GM18526 (cell line): ENCODE data around the gene ANKRD39.

Experiments used
- POLR2A ChIP-seq: IDR thresholded peaks from 3 replicates; pipeline ENCODE4 v1.6.1; 2011; ENCODE audit not compliant: insufficient read length; ENCODE audit errors: extremely low read depth

Gene ANKRD39

DNA sequence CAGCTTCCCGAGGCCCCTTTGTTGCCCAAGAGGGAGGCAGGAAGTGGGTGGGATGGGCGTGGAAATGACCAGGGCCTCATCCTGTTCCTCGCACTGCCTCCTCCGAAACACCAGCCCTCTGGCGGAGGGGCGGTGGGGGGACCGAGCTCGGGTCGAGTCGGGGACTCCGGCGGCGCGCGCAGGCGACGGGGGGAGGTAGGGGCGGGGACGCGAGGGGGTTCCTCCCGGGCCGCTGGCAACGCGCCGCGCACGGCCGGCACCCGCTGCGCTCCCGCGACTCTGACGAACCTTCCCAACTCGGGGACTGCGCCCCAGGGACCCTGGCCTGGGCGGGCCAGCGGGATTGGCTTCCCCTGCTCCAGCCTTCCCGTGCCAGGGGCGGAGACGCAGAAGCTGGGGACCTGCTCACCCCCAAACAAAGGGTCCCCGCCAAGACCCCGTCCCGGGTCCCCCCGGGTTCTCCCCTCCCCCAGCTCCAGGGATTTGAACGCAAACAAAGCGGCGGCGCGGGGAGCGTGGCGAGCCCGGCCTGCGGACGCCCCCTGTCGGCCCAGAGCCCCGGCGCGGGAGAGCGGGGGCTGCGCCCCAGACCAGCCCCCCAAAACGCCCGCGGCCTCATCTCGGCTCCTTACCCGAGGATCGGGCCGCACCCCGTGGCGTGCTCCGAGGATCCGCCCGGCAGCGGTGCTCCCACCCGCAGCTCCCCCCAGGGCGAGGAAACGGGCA lies 10.9 kb upstream of the ANKRD39 start:
- peak; percentile 71 for TF ChIP-seq POLR2A

DNA sequence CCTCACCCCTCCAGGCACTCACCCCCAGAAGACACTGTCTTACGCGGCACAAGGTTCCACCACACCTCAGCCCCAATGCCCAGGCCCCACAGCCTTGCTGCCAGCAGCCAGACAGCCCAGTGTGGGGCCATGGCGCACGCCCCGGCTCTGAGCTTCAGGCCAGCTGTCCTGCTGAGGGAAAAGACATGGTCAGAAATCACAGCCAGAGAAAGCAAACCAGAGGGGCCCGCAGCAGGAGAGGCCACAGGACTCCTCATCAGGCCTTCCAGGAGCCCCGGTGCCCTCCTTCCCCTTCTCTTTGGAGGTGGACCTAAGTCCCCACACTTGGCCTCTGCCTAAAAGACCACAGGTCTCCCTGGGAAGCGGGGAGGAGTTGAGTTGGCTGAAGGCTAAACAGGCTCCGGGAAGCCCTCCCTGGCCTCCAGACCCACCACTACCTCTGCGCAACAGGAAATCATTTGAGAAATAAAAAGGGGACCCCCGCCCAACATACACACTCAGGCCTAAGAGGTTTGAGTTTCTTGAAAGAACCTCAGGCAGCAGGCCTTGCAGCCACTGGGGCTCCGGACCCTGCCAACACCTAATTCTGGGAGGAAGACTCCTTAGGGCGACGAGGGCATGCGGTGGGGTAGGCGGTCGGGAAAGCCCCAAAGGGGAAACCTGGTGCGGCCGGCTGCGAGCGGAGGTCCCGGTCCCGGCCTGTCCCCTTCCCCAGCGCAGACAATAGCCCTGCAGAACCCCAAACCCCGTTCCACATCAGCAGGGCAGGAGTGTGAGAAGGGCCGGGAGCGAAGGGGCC lies 10.1 kb upstream of the ANKRD39 start:
- no peak for TF ChIP-seq POLR2A

DNA sequence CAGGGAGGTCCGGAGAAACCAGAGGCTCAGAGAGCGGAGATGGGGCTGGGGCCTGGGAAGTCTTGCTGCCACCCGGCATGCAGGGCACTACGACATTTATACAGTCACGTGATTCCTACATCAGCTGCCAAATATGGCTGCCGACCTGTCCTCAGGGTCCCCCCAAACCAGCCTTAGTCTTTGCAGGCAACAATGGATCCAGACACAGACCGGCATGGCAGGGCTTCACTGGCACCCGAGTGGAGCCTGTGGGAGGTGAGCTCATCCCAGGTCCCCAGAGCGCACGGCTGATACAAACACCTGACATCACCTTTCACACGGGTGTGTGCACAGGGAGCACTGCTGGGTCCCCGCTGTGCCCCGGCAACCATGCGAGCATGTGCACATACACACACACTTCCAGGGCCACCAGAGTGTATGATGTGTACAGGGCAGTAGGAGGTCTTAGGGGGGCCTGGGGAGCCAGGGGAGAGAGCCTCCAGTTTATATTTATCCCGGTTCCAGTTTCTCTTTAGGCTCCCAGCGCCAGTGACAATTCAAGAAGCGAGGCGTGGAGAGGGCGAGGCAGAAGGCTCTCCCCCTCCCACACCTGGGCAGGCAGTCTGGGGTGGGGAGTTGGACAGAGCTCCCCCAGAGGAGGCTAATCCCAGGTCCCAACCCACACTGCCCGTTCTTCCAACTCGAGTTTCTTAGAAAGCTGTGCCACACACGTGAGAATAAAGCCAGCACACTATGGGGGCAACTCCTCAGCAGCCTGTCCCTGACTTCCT lies 9.4 kb upstream of the ANKRD39 start:
- no peak for TF ChIP-seq POLR2A

DNA sequence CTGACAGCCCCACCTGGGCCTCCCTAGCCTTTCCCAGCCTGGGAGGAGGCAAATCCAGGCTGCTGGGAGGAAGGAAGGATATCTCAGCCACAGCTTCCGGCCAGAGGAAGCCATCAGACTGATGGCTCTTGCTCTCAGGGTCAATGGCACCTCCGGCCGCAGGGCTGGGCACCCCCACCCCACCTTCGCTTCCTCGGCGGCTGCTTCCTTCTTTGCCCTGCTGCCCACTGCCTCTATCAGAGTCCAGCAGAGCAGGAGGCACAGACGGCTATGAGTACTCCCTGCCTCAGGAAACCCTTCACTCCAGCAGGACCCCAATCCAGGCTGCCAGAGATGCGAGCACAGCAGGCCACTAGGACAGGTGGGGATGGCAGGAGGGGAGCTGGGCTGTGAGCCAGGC lies 8.8 kb upstream of the ANKRD39 start:
- no peak for TF ChIP-seq POLR2A

DNA sequence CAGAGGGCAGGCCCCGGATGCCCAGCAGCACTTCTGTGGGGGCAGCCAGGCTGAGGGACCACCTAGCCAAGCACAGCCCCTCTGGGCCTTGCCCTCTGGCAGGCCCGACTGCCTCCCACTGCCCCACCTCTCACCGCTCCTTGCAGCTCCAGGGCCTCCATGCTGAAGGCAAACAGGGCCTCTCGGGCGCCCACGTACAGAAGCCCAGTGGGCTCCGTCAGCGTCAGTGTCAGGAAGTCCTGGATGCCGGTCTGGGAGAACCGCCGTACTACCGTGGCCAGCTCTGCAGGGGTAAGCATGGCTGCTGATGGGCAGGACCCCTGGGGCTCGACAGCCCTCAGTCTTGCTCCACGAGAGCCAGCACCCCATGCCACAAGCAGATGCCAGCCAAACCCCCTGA lies 8.3 kb upstream of the ANKRD39 start:
- TF ChIP-seq POLR2A, result no peak

DNA sequence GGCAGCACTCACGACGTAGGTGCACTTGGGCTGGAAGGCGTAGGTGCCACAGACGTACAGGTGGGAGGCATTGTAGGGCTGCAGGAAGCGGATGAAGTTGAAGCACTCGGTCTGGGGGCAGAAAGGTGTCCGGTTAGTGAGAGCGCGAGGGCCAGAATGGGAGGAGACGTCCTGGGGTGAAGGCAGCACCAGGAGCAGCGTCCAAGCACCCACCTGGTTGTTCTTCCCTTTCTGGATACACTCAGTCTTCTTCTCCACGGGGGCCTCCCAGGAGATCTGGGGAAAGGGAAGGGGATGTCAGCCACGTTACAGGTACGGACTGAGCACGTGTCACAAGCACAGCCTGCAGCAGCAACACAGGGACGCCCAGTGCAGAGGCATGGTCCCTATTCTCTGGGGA lies 7.8 kb upstream of the ANKRD39 start:
- TF ChIP-seq POLR2A, result no peak

DNA sequence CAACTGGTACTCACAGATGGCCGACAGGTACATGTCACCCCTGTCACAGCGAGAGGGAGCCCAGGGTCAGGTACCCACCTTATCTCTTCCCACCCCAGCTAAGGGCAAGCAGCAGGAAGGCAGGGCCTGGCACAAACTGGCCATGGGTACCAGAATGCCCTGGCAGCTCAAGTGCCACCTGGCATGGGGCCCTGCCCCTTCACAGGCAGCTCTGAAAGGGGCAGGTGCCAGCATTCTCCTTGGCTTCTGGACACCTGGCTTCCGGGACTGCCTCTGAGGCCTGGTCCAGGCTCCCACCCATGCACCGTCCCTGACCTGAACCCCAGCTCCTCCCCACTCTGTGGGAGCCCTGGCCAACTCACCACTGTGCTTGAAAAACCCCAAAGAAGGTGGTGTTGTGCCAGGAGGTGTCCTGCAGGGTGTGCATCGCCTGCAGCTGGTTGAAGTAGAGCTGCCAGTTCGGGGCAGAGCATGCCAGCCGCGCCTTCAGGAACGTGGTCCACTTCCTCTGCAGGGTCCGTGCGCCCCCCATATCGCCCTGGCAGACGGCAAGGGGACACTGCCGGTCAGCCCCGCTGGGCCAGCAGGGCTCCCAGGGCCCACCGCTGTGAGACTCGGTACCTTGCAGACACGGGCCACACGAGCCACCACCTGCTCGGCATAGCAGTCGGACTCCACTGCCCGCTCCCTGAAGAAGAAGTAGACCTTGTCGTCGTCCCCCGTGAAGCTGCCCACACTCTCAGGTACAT lies 6.7 kb upstream of the ANKRD39 start:
- TF ChIP-seq POLR2A, result no peak

DNA sequence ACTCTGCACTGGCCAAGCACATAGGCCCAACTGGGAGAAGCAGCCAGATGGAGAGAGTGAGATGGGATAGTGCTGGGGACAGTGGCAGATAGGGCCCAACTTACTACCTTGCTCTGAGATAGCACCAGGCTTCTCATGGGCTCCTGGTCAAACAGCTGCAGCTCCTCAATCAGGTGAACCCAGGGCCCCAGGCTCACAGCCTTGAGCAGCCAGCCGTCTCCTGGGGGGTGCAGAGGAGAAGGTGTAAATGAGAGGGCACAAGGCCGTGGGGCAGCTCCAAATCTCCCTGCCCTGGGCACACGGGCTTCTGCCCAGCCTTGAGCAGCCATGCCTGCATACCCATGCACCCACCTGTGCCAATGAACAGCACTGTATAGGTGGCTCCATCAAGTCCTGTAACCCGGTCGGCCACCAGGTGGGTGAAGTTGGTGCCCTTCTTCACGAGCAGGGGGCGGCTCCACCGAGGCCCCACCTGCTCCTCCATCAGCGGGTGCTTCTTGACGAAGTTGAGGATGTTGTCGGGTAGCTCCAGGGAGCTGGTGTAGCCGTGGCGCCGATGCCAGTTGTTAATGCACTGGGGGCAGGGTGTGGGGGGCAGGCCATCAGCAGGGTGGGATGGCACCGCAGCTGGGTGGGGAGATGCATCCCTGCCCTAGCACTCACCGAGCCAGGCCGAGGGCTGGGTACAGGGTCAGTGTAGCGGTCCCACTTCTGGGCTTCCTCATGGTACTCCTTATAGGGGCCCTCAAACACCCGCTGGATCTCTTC lies 5.9 kb upstream of the ANKRD39 start:
- no peak for TF ChIP-seq POLR2A

DNA sequence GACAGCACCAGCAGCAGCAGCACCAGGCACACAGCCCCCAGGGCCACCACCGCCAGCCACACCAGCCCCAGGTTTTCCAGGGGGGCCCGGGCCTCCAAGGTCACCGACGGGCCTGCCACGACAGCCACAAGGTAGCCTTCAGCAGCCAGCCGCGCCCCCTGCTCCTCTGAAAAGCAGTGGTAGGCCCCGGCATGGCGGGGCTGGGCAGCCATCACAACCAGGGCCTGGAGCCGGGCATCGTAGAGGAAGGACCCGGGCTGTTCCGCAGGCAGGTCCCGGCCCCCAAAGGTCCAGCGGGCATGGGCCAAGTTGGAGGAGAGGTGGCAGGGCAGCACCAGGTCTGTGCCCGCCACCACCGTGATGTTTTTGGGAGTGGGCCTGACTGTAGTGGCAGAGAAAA lies 3.3 kb upstream of the ANKRD39 start:
- TF ChIP-seq POLR2A, result no peak

DNA sequence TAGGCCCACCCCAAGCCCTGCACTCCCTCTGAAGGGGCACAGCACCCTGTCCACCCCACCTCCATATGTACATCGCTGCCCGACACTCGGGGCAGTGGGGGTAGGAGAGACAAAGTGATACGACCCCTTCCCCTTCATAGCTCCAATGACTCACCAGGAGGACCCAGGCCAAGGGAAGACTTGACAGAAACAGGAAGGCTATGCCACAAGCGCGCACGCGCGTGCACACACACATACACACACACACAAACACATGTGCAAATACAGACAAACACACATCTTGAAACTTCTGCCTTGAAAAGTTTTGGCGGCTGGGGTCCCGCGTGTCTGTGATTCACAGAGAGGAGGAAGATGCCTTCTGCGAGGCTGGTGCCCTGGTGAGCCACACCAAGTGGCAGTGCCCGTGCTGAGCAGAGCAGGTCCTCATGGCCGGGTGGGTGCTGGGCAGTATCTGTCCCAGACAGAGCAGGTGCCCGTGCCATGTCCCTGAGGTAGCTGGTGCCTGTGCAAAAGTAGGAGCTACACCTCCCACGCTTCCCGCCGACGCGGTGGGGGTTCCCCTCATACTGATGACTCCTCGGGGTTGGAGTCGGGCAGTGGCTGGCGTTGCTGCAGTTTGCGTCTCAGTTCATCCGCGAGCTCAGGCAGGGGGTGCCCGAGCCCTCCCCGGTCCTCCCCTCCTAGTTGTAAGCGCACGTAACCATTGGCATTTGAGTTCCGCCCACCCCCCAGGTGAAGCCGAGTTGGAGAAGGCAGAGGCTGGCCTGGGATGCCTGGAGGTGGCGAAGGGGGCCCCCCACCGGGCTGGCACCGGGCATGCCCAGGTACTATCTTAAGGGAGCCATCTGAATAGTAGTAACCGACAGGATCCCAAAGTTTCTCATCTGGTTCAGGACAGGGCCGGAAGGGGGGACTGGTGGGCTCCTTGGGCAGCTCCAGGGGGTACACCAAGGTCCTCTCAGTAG lies 2.5 kb upstream of the ANKRD39 start:
- no peak for TF ChIP-seq POLR2A

DNA sequence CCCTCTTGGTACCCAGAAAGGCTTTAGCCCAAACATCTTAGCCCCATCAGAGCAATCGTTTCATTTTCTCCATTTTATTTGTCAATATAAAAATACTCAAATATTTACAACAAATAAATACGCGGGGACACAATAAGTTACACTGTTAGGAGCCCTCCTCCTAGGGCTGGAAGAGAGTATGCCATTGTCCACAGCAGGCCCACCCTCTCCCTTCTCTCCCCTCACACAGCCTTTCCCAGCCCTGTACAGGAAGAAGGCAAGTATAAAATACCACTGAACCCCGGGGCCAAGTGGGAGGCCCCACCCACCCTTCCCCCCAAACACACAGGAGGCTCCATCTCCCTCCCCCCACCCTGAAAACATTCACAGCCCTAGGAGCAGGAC lies 1.9 kb upstream of the ANKRD39 start:
- TF ChIP-seq POLR2A, result no peak

DNA sequence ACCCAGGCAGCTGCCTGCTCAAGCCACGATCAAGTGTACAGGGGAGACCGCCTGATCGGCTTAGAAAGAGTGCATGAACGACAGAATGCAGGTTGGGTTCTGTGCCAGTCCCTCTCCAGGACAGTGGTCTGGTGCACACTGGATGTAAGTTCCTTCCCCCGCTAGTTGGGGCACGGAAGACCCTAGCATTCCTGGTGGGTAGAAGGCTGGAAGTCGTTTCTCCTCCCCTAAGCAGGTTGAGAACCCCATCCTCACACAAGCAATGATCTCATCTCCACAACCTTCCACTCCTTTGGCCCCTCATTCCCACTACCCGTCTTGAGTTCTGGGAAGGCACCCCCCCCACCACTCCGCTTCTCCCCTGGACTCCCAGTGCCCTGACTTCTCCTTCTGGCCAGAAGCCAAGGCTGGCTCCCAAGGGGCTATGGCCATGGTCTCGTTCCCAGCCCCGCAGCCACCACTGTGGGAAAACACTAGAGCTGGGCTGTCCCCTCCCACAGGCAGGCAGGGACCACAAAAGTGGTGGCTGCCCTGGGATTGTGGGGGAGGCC lies 1.4 kb upstream of the ANKRD39 start:
- no peak for TF ChIP-seq POLR2A
